ENCODE results near the gene PACSIN2. TPM values are rescaled to one million over a fixed set of nuclear protein-coding genes. Genes with fewer than 3 reads are reported as not detected.

The PACSIN2 gene
- total and polyA plus RNA-seq, 2 of the 13 experiments (the other 11 are each of a cell fraction or from before 2014, with no cell fraction given): 54.1 to 68.8 TPM

DNA sequence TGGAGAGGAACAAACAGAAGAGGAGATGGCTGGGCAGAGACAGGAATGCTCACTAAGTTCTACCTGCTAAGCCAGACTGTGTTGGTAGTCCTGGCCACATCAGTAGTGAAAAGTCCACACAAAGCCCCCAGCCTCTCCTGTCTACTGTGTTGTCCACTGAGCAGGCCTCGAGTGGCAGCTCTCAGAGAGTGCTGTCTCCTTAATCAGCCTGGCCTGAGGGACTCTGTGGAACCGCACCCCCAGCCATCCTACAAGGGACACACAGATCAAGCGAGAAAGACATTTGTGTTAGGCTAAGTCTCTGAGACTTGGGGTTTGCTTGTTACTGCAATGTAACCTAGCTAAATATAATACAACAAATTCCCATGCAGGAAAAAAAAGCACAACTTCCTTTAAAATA, 71.0 kb downstream of the PACSIN2 start:
- WGBS (ENCODE audit: low lambda C conversion rate): 90% methylated on average over 3 of the region's 3 CpGs
- ChIA-PET CTCF (ENCODE audit: low intra/inter-chr PET ratio, low total read pairs) (no interaction called here), POLR2A (interaction anchor here (1.7 to 2.1 kb wide), 2 partner anchors 16 to 30 kb away, joined by 3 to 4 read pairs; no protein-coding TSS in a partner anchor)
- Histone ChIP-seq H3K27ac (ENCODE audit: extremely low read length, insufficient read depth, low read length) (peak overlapping the region; percentile 9), H3K4me3 (replicated peaks in 1 of 3; ENCODE audit: insufficient read depth in 1 of 3, low read depth in 2 of 3, low read length in 3 of 3) (no peak overlapping the region), H2AFZ (ENCODE audit: low read length) (no peak overlapping the region), H3K9ac (ENCODE audit: insufficient read depth, low read depth, low read length) (no peak overlapping the region), H3K27me3 (ENCODE audit: control insufficient read depth in 1 of 2, insufficient read depth in 2 of 2, low read length in 2 of 2) (no peaks in the 10 kb centered on the region), H3K9me3 (ENCODE audit: low read length) (no peaks in the 10 kb centered on the region), H3K4me1 (ENCODE audit: insufficient read depth, low read length) (peaks cover 80% of the 10 kb centered on the region), H3K36me3 (replicated peaks in 1 of 2; ENCODE audit: control insufficient read depth in 1 of 2, insufficient read depth in 2 of 2, low read length in 2 of 2) (peaks cover 6 to 27% of the 10 kb centered on the region in 2 experiments; a peak in 4 of 5 replicates), H3K4me2 (ENCODE audit: low read depth, low read length) (no peak overlapping the region), H3K79me2 (ENCODE audit: insufficient read depth, low read length) (peaks cover 83% of the 10 kb centered on the region), H4K20me1 (ENCODE audit: insufficient read depth, low read length) (peaks cover 10% of the 10 kb centered on the region; the same call in 1 of the 2 replicates)
- BruUV-seq (replicated peaks): no TSS peak
- DNase-seq (ENCODE audit: low spot score) (no peak), ATAC-seq (no peak), FAIRE-seq (no peak)
- intact Hi-C loops (cut with micrococcal nuclease; ENCODE audit: unreplicated experiment) (loop anchor here (10.0 kb wide), 1 partner anchor 51 kb away; no protein-coding TSS in a partner anchor), in situ Hi-C loops (cut with HindIII; ENCODE audit: extremely low pct_ligation_motif_present, low pct_unique_long_range_greater_than_20kb) (loop anchor here (5.0 kb wide), 1 partner anchor 48 kb away; no protein-coding TSS in a partner anchor)
- no peak for TF ChIP-seq ZNF350 (CRISPR knock-in tag; IDR thresholded peaks at IDR 0.05; ENCODE audit: borderline replicate concordance, low read depth)
- TF ChIP-seq, protein P1, sequence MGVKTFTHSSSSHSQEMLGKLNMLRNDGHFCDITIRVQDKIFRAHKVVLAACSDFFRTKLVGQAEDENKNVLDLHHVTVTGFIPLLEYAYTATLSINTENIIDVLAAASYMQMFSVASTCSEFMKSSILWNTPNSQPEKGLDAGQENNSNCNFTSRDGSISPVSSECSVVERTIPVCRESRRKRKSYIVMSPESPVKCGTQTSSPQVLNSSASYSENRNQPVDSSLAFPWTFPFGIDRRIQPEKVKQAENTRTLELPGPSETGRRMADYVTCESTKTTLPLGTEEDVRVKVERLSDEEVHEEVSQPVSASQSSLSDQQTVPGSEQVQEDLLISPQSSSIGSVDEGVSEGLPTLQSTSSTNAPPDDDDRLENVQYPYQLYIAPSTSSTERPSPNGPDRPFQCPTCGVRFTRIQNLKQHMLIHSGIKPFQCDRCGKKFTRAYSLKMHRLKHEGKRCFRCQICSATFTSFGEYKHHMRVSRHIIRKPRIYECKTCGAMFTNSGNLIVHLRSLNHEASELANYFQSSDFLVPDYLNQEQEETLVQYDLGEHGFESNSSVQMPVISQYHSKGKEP (CRISPR knock-in tag; IDR thresholded peaks at IDR 0.05): no peak
- no peak for TF ChIP-seq NFKBIZ (CRISPR knock-in tag; IDR thresholded peaks at IDR 0.05)
- no peak for TF ChIP-seq MTA3 (CRISPR knock-in tag; IDR thresholded peaks at IDR 0.05)
- no peak for TF ChIP-seq ZBTB3 (CRISPR knock-in tag; IDR thresholded peaks at IDR 0.05; ENCODE audit: borderline replicate concordance, low read depth)
- TF ChIP-seq SALL1 (CRISPR knock-in tag; IDR thresholded peaks at IDR 0.05): no peak

DNA sequence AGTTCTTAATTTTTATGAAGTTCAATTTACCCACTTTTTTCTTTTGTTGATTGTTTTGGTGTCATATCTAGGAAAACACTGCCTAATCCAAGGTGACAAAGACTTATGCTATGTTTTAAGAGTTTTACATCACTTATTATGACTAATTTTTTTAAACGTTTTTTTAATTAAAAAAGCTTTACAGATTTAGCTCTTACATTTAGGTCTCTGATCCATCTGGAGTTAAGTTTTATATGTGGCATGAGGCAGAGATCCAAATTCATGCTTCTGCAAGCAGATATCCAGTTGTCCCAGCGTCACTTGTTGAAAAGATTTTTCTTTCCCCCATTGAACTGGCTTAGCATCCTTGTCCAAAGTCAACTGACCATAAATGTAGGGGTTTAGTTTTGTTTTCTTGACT, 72.6 kb downstream of the PACSIN2 start:
- ChIA-PET CTCF (ENCODE audit: low intra/inter-chr PET ratio, low total read pairs) (no interaction called here), POLR2A (no interaction called here)
- WGBS (ENCODE audit: low lambda C conversion rate): 76% methylated on average over 2 of the region's 2 CpGs
- in situ Hi-C loops (cut with HindIII; ENCODE audit: extremely low pct_ligation_motif_present, low pct_unique_long_range_greater_than_20kb) (loop anchor here (5.0 kb wide), 1 partner anchor 50 kb away; no protein-coding TSS in a partner anchor), intact Hi-C loops (cut with micrococcal nuclease; ENCODE audit: unreplicated experiment) (loop anchor here (10.0 kb wide), 1 partner anchor 52 kb away; no protein-coding TSS in a partner anchor)
- H3K4me3 ChIP-seq (replicated peaks in 1 of 3; ENCODE audit: insufficient read depth in 1 of 3, low read depth in 2 of 3, low read length in 3 of 3): no peak overlapping the region
- BruUV-seq (replicated peaks): no TSS peak
- TF ChIP-seq ZNF720 (CRISPR knock-in tag; IDR thresholded peaks at IDR 0.05) (no peak), CHCHD3 (CRISPR knock-in tag; IDR thresholded peaks at IDR 0.05) (no peak), IRX3 (CRISPR knock-in tag; IDR thresholded peaks at IDR 0.05; ENCODE audit: borderline replicate concordance, low read depth) (no peak), ATAD3A (CRISPR knock-in tag; IDR thresholded peaks at IDR 0.05) (no peak), EED (CRISPR knock-in tag; IDR thresholded peaks at IDR 0.05) (no peak), MTA1 (CRISPR knock-in tag; IDR thresholded peaks at IDR 0.05; ENCODE audit: borderline replicate concordance) (no peak)
- H3K27me3 ChIP-seq (ENCODE audit: control insufficient read depth in 1 of 2, insufficient read depth in 2 of 2, low read length in 2 of 2): no peaks in the 10 kb centered on the region
- H3K9ac ChIP-seq (ENCODE audit: insufficient read depth, low read depth, low read length): no peak overlapping the region
- H3K4me2 ChIP-seq (ENCODE audit: low read depth, low read length): no peak overlapping the region
- peaks cover 6 to 27% of the 10 kb centered on the region in 2 experiments for H3K36me3 ChIP-seq (replicated peaks in 1 of 2; ENCODE audit: control insufficient read depth in 1 of 2, insufficient read depth in 2 of 2, low read length in 2 of 2)
- H3K27ac ChIP-seq (ENCODE audit: extremely low read length, insufficient read depth, low read length): no peak overlapping the region
- ATAC-seq: no peak
- H4K20me1 ChIP-seq (ENCODE audit: insufficient read depth, low read length): peaks cover 4% of the 10 kb centered on the region; the same call in 1 of the 2 replicates
- DNase-seq (ENCODE audit: low spot score): no peak
- no peak for FAIRE-seq
- no peak overlapping the region for H2AFZ ChIP-seq (ENCODE audit: low read length)
- peaks cover 84% of the 10 kb centered on the region for H3K79me2 ChIP-seq (ENCODE audit: insufficient read depth, low read length)
- no peaks in the 10 kb centered on the region for H3K9me3 ChIP-seq (ENCODE audit: low read length)
- H3K4me1 ChIP-seq (ENCODE audit: insufficient read depth, low read length): peaks cover 80% of the 10 kb centered on the region
